HepG2 (cell line): Measurements from ENCODE around the gene MEGF6. TPM values are rescaled to one million over a fixed set of nuclear protein-coding genes. Genes with fewer than 3 reads are reported as not detected.

ENCODE experiments used
- AKAP8 ChIP-seq: sonication (generic); formaldehyde crosslinking; IDR thresholded peaks from 2 replicates; pipeline ENCODE4 v1.5.1; 2020; ENCODE audit warnings: mild to moderate bottlenecking, missing genetic modification reagents
- ARNTL ChIP-seq: sonication (generic); formaldehyde crosslinking; IDR thresholded peaks from 2 replicates; pipeline ENCODE4 v1.4.0; 2020; ENCODE audit warnings: mild to moderate bottlenecking, missing genetic modification reagents
- BORCS8-MEF2B ChIP-seq: sonication (generic); formaldehyde crosslinking; IDR thresholded peaks from 2 replicates; pipeline ENCODE4 v1.8.0; 2022; ENCODE audit warnings: mild to moderate bottlenecking, missing genetic modification reagents
- FOXA1 ChIP-seq, 2 experiments: fragments of 450-650 bp in 1 of 2; sonication (generic) in 1 of 2; formaldehyde crosslinking in 1 of 2; IDR thresholded peaks; 2 replicates each; pipeline versions ENCODE4 v1.4.0 to v1.6.1; 2016 to 2020; ENCODE audit warnings: missing genetic modification reagents in 1 of 2
- GABPB1 ChIP-seq: IDR thresholded peaks from 2 replicates; pipeline ENCODE4 v1.6.1; 2016; ENCODE audit warnings: mild to moderate bottlenecking, missing genetic modification reagents, moderate library complexity, missing compliant biosample characterization
- HOXD1 ChIP-seq: sonication (generic); formaldehyde crosslinking; IDR thresholded peaks from 2 replicates; pipeline ENCODE4 v1.5.0; 2020; ENCODE audit warnings: missing genetic modification reagents
- NFE2 ChIP-seq: sonication (generic); formaldehyde crosslinking; IDR thresholded peaks from 2 replicates; pipeline ENCODE4 v1.4.0; 2020; ENCODE audit warnings: missing genetic modification reagents
- POLR2AphosphoS5 ChIP-seq: IDR thresholded peaks from 2 replicates; pipeline ENCODE4 v1.6.1; 2012; ENCODE audit warnings: low read depth, low read length
- RELA ChIP-seq: sonication (generic); formaldehyde crosslinking; IDR thresholded peaks from 2 replicates; pipeline ENCODE4 v1.4.0; 2020; ENCODE audit warnings: missing genetic modification reagents
- RXRB ChIP-seq: IDR thresholded peaks from 2 replicates; pipeline ENCODE4 v1.6.1; 2016; ENCODE audit warnings: borderline replicate concordance, missing genetic modification reagents, missing compliant biosample characterization
- STAG1 ChIP-seq: sonication (generic); formaldehyde crosslinking; IDR thresholded peaks from 2 replicates; pipeline ENCODE4 v1.4.0; 2020; ENCODE audit warnings: missing genetic modification reagents
- ZFP1 ChIP-seq: IDR thresholded peaks from 2 replicates; pipeline ENCODE4 v1.6.1; 2016
- ZFYVE20 ChIP-seq: sonication (generic); formaldehyde crosslinking; IDR thresholded peaks from 2 replicates; pipeline ENCODE4 v1.8.0; 2023; ENCODE audit warnings: low read depth, mild to moderate bottlenecking, moderate library complexity, missing genetic modification reagents, borderline replicate concordance
- ZNF12 ChIP-seq: sonication (generic); formaldehyde crosslinking; IDR thresholded peaks from 2 replicates; pipeline ENCODE4 v1.5.0; 2020; ENCODE audit warnings: missing genetic modification reagents
- ZNF121 ChIP-seq: sonication (generic); formaldehyde crosslinking; IDR thresholded peaks from 2 replicates; pipeline ENCODE4 v1.5.0; 2020; ENCODE audit warnings: mild to moderate bottlenecking, missing genetic modification reagents
- ZNF263 ChIP-seq: sonication (generic); formaldehyde crosslinking; IDR thresholded peaks from 2 replicates; pipeline ENCODE4 v1.4.0; 2020; ENCODE audit warnings: missing genetic modification reagents
- ZNF264 ChIP-seq: sonication (generic); formaldehyde crosslinking; IDR thresholded peaks from 2 replicates; pipeline ENCODE4 v1.4.0; 2020; ENCODE audit warnings: missing genetic modification reagents
- ZNF451 ChIP-seq: sonication (generic); formaldehyde crosslinking; IDR thresholded peaks from 2 replicates; pipeline ENCODE4 v1.5.0; 2020; ENCODE audit warnings: mild to moderate bottlenecking, missing genetic modification reagents
- ZNF510 ChIP-seq: sonication (generic); formaldehyde crosslinking; IDR thresholded peaks from 2 replicates; pipeline ENCODE4 v1.4.0; 2020; ENCODE audit warnings: low read depth, mild to moderate bottlenecking, missing genetic modification reagents
- ZNF564 ChIP-seq: sonication (generic); formaldehyde crosslinking; IDR thresholded peaks from 2 replicates; pipeline ENCODE4 v1.8.1; 2023; ENCODE audit warnings: mild to moderate bottlenecking, missing genetic modification reagents
- ZNF773 ChIP-seq: sonication (generic); formaldehyde crosslinking; IDR thresholded peaks from 2 replicates; pipeline ENCODE4 v1.4.0; 2020; ENCODE audit warnings: missing genetic modification reagents, borderline replicate concordance
- polyA plus RNA-seq, 8 experiments: library from polyadenylated mRNA; depleted of rRNA in 3 of 8; stranded (reverse) in 7 of 8; unstranded in 1 of 8; fragments of >200 nt; fragmentation: Illumina TruSeq in 4 of 8; extraction: Trizol in 4 of 8; gene quantifications; 2 replicates each; pipeline versions ENCODE4 v1.2.1 to v1.2.3, GENCODE V29; 2011 to 2016; ENCODE audit warnings: low read depth in 4 of 8, missing spikeins in 1 of 8, mixed read lengths in 1 of 8; ENCODE audit not compliant: insufficient read depth in 1 of 8
- total RNA-seq, 5 experiments: library from RNA; depleted of rRNA; stranded (reverse); fragments of >200 nt; fragmentation: Illumina TruSeq; extraction: Trizol; gene quantifications; 2 replicates each; pipeline ENCODE4 v1.2.3, GENCODE V29; 2016; ENCODE audit warnings: low read depth in 1 of 5
- TF ChIP-seq, protein P1 (sequence below): sonication (generic); formaldehyde crosslinking; IDR thresholded peaks from 2 replicates; pipeline ENCODE4 v1.5.0; 2020; ENCODE audit warnings: missing genetic modification reagents
- TF ChIP-seq, protein P2 (sequence below): sonication (generic); formaldehyde crosslinking; IDR thresholded peaks from 2 replicates; pipeline ENCODE4; 2020; ENCODE audit warnings: missing genetic modification reagents, mild to moderate bottlenecking, borderline replicate concordance
- TF ChIP-seq, protein P3 (sequence below): sonication (generic); formaldehyde crosslinking; IDR thresholded peaks from 2 replicates; pipeline ENCODE4 v1.4.0; 2020; ENCODE audit warnings: low read depth, mild to moderate bottlenecking, missing genetic modification reagents
- TF ChIP-seq, protein P4 (sequence below): sonication (generic); formaldehyde crosslinking; IDR thresholded peaks from 2 replicates; pipeline ENCODE4 v1.5.0; 2020; ENCODE audit warnings: missing genetic modification reagents
- TF ChIP-seq, protein P5 (sequence below): sonication (generic); formaldehyde crosslinking; IDR thresholded peaks from 2 replicates; pipeline ENCODE4 v1.4.0; 2020; ENCODE audit warnings: missing genetic modification reagents, mild to moderate bottlenecking, borderline replicate concordance

The MEGF6 gene
- total and polyA plus RNA-seq, 2 of the 13 experiments (the other 11 are each of a cell fraction or from before 2014, with no cell fraction given) = 1.9 TPM

DNA sequence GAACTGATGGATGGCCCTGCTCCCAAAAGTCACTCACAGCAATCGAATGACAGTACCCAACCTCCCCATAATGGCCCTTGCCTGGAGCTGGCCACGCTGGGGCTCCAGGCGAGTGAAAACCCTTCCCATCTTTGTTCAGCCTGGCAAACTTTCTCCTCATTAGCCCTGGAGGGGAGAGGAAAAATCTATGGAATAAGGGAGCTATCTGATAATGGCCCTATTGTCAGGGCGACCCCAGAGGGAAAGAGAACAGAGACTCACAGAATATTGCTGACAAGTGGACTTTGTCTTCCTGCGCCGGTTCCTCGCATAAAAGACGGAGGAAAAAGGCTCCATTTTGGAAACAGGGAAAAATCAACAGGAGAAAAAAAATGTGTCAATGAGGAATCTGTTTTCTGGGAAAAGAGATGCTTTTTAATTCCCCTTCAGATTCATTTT is 169.9 kb downstream of the MEGF6 start (continued):
- TF ChIP-seq ZNF263 (no peak), ZNF264 (no peak), POLR2AphosphoS5 (no peak), RXRB (CRISPR knock-in tag) (peak; percentile 16; the same call in 1 of the 2 replicates), ZNF773 (CRISPR knock-in tag) (no peak), NFE2 (no peak), ARNTL (CRISPR knock-in tag) (no peak), ZFP1 (CRISPR knock-in tag) (no peak), ZNF12 (no peak), ZNF451 (CRISPR knock-in tag) (no peak), ZNF564 (CRISPR knock-in tag) (no peak), ZFYVE20 (CRISPR knock-in tag) (no peak), GABPB1 (CRISPR knock-in tag) (no peak), ZNF121 (CRISPR knock-in tag) (no peak), HOXD1 (no peak), AKAP8 (CRISPR knock-in tag) (no peak), BORCS8-MEF2B (CRISPR knock-in tag) (no peak), RELA (no peak), STAG1 (CRISPR knock-in tag) (no peak), ZNF510 (CRISPR knock-in tag) (no peak), FOXA1 (IDR thresholded peaks at IDR 0.05) (no peak), FOXA1 (CRISPR knock-in tag; IDR thresholded peaks at IDR 0.05) (no peak)
- TF ChIP-seq, protein P1, sequence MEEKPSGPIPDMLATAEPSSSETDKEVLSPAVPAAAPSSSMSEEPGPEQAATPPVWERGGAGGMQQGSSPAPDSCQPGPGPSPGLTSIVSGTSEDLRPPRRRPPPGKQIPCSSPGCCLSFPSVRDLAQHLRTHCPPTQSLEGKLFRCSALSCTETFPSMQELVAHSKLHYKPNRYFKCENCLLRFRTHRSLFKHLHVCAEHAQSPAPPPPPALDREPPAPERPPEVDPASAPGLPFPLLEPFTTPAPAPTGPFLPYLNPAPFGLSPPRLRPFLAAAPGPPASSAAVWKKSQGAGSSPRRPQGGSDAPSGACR (CRISPR knock-in tag) = no peak
- TF ChIP-seq, protein P2, sequence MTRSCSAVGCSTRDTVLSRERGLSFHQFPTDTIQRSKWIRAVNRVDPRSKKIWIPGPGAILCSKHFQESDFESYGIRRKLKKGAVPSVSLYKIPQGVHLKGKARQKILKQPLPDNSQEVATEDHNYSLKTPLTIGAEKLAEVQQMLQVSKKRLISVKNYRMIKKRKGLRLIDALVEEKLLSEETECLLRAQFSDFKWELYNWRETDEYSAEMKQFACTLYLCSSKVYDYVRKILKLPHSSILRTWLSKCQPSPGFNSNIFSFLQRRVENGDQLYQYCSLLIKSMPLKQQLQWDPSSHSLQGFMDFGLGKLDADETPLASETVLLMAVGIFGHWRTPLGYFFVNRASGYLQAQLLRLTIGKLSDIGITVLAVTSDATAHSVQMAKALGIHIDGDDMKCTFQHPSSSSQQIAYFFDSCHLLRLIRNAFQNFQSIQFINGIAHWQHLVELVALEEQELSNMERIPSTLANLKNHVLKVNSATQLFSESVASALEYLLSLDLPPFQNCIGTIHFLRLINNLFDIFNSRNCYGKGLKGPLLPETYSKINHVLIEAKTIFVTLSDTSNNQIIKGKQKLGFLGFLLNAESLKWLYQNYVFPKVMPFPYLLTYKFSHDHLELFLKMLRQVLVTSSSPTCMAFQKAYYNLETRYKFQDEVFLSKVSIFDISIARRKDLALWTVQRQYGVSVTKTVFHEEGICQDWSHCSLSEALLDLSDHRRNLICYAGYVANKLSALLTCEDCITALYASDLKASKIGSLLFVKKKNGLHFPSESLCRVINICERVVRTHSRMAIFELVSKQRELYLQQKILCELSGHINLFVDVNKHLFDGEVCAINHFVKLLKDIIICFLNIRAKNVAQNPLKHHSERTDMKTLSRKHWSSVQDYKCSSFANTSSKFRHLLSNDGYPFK (CRISPR knock-in tag) = no peak
- TF ChIP-seq, protein P3, sequence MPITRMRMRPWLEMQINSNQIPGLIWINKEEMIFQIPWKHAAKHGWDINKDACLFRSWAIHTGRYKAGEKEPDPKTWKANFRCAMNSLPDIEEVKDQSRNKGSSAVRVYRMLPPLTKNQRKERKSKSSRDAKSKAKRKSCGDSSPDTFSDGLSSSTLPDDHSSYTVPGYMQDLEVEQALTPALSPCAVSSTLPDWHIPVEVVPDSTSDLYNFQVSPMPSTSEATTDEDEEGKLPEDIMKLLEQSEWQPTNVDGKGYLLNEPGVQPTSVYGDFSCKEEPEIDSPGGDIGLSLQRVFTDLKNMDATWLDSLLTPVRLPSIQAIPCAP (CRISPR knock-in tag) = no peak
- TF ChIP-seq, protein P4, sequence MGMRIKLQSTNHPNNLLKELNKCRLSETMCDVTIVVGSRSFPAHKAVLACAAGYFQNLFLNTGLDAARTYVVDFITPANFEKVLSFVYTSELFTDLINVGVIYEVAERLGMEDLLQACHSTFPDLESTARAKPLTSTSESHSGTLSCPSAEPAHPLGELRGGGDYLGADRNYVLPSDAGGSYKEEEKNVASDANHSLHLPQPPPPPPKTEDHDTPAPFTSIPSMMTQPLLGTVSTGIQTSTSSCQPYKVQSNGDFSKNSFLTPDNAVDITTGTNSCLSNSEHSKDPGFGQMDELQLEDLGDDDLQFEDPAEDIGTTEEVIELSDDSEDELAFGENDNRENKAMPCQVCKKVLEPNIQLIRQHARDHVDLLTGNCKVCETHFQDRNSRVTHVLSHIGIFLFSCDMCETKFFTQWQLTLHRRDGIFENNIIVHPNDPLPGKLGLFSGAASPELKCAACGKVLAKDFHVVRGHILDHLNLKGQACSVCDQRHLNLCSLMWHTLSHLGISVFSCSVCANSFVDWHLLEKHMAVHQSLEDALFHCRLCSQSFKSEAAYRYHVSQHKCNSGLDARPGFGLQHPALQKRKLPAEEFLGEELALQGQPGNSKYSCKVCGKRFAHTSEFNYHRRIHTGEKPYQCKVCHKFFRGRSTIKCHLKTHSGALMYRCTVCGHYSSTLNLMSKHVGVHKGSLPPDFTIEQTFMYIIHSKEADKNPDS (CRISPR knock-in tag) = no peak
- TF ChIP-seq, protein P5, sequence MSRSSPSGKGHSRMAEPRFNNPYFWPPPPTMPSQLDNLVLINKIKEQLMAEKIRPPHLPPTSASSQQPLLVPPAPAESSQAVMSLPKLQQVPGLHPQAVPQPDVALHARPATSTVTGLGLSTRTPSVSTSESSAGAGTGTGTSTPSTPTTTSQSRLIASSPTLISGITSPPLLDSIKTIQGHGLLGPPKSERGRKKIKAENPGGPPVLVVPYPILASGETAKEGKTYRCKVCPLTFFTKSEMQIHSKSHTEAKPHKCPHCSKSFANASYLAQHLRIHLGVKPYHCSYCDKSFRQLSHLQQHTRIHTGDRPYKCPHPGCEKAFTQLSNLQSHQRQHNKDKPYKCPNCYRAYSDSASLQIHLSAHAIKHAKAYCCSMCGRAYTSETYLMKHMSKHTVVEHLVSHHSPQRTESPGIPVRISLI = peak; percentile 56; the same call in 1 of the 2 replicates
